Testis (tissue), 3 donors: ENCODE measurements around the gene NAE1. TPM values are rescaled to one million over a fixed set of nuclear protein-coding genes. Genes with fewer than 3 reads are reported as not detected.

ENCODE experiments used
- DNase-seq: peaks from one replicate; pipeline ENCODE4 v3.0.0-alpha.2; 2019
- H3K27ac ChIP-seq, 2 donors: fragments of 200-600 bp; sonication (generic); one replicate each; pipeline ENCODE4 v1.5.1; 2019
- H3K27me3 ChIP-seq: fragments of 200-600 bp; sonication (generic); one replicate; pipeline ENCODE4 v1.5.1; 2019
- H3K36me3 ChIP-seq: fragments of 200-600 bp; sonication (generic); one replicate; pipeline ENCODE4 v1.5.1; 2017; ENCODE audit warnings: low read depth; ENCODE audit errors: missing control alignments
- H3K4me1 ChIP-seq: fragments of 200-600 bp; sonication (generic); one replicate; pipeline ENCODE4 v1.5.1; 2019
- H3K4me3 ChIP-seq, 2 donors: fragments of 200-600 bp; sonication (generic); one replicate each; pipeline ENCODE4 v1.5.1; 2017 to 2019
- H3K9me3 ChIP-seq: fragments of 200-600 bp; sonication (generic); one replicate; pipeline ENCODE4 v1.5.1; 2017
- CTCF ChIP-seq, 3 experiments: fragments of 450-650 bp in 2 of 3; fragments of 200-600 bp in 1 of 3; sonication (generic) in 1 of 3; IDR thresholded peaks; one replicate each; pipeline ENCODE4 v1.5.1; 2016 to 2019; ENCODE audit warnings: antibody characterized with exemption in 3 of 3, mild to moderate bottlenecking in 2 of 3, moderate library complexity in 1 of 3
- POLR2A ChIP-seq: fragments of 450-650 bp; IDR thresholded peaks from one replicate; pipeline ENCODE4 v1.6.1; 2017; ENCODE audit warnings: antibody characterized with exemption, mild to moderate bottlenecking, moderate library complexity
- WGBS, 2 donors: methylation state at CpG; one replicate each; pipeline ENCODE4 v1.1.5; 2018; 5-methylcytosine and 5-hydroxymethylcytosine counted together
- intact Hi-C: fragments of 100-400 bp; cut with DNase I; formaldehyde crosslinking; loops from one replicate; pipeline ENCODE4 v1.15.1; 2023; ENCODE audit warnings: low total_unique reads
- polyA plus RNA-seq: library from polyadenylated mRNA; stranded (reverse); fragments of 350-450 nt; fragmentation: Illumina TruSeq; extraction: RNeasy Lipid Tissue Mini Kit (QIAGEN cat#74804); gene quantifications from one replicate; pipeline ENCODE4 v1.2.3, GENCODE V29; 2014; ENCODE audit warnings: low read depth, low replicate concordance; ENCODE audit not compliant: insufficient read depth
- total RNA-seq, 2 donors: library from RNA; depleted of rRNA; stranded (reverse); fragments of >200 nt; gene quantifications; one replicate each; pipeline ENCODE4 v1.2.3, GENCODE V29; 2016

Gene NAE1
- total and polyA plus RNA-seq, 3 donors from 2014 or later = 53.7 to 72.8 (median 72.7) TPM

- no peak for DNase-seq
- no peaks in the 10 kb centered on the region for H3K4me1 ChIP-seq
- H3K27ac ChIP-seq = no peak overlapping the region
- WGBS, 2 donors = 76 to 82% methylated on average over 2 of the region's 2 CpGs
- no peaks in the 10 kb centered on the region for H3K27me3 ChIP-seq
- H3K36me3 ChIP-seq = no peaks in the 10 kb centered on the region
- no peaks in the 10 kb centered on the region for H3K9me3 ChIP-seq
- H3K4me3 ChIP-seq = no peak overlapping the region
- intact Hi-C loops = no loop called here
- TF ChIP-seq POLR2A = no peak
- TF ChIP-seq CTCF (IDR thresholded peaks at IDR 0.05) = no peak
These were observed 16.0 kb downstream of the NAE1 start for GRCh38 chr16:66814734-66815133.

- Histone ChIP-seq H3K27me3 (no peaks in the 10 kb centered on the region), H3K4me1 (no peaks in the 10 kb centered on the region), H3K27ac (no peak overlapping the region), H3K9me3 (no peaks in the 10 kb centered on the region), H3K36me3 (no peaks in the 10 kb centered on the region), H3K4me3 (no peak overlapping the region)
- intact Hi-C loops = no loop called here
- no peak for TF ChIP-seq CTCF (IDR thresholded peaks at IDR 0.05)
- no peak for TF ChIP-seq POLR2A
- WGBS, 2 donors = 96 to 97% methylated on average over 7 of the region's 7 CpGs
- no peak for DNase-seq
These were observed 19.7 kb downstream of the NAE1 start for GRCh38 chr16:66811043-66811442.

- TF ChIP-seq POLR2A (no peak), CTCF (IDR thresholded peaks at IDR 0.05) (no peak)
- DNase-seq = no peak
- Histone ChIP-seq H3K4me3 (no peak overlapping the region), H3K27ac (no peak overlapping the region), H3K36me3 (no peaks in the 10 kb centered on the region), H3K4me1 (no peaks in the 10 kb centered on the region), H3K27me3 (no peaks in the 10 kb centered on the region), H3K9me3 (no peaks in the 10 kb centered on the region)
- 92 to 97% methylated on average over 4 of the region's 4 CpGs for WGBS, 2 donors
- intact Hi-C loops = no loop called here
These were observed 20.4 kb downstream of the NAE1 start for GRCh38 chr16:66810391-66810790.

- H3K27me3 ChIP-seq = no peaks in the 10 kb centered on the region
- no peak overlapping the region for H3K4me3 ChIP-seq
- H3K36me3 ChIP-seq = no peaks in the 10 kb centered on the region
- no peak for DNase-seq
- no peak for TF ChIP-seq POLR2A
- TF ChIP-seq CTCF (IDR thresholded peaks at IDR 0.05) = no peak
- H3K27ac ChIP-seq = no peak overlapping the region
- intact Hi-C loops = no loop called here
- WGBS, 2 donors = 91 to 96% methylated on average over 4 of the region's 4 CpGs
- no peaks in the 10 kb centered on the region for H3K9me3 ChIP-seq
- H3K4me1 ChIP-seq = no peaks in the 10 kb centered on the region
These were observed 21.0 kb downstream of the NAE1 start for GRCh38 chr16:66809765-66810164.

- no peak for TF ChIP-seq CTCF (IDR thresholded peaks at IDR 0.05)
- TF ChIP-seq POLR2A = no peak
- H3K9me3 ChIP-seq = no peaks in the 10 kb centered on the region
- no peaks in the 10 kb centered on the region for H3K4me1 ChIP-seq
- DNase-seq = peak; percentile 26
- no peaks in the 10 kb centered on the region for H3K36me3 ChIP-seq
- intact Hi-C loops = no loop called here
- H3K4me3 ChIP-seq = peak overlapping the region; percentile 49 to 59
- H3K27me3 ChIP-seq = no peaks in the 10 kb centered on the region
- H3K27ac ChIP-seq = no peak overlapping the region
- 58 to 83% methylated on average over 4 to 5 of the region's 5 CpGs for WGBS, 2 donors
These were observed 28.6 kb downstream of the NAE1 start for GRCh38 chr16:66802159-66802558.
